ENCODE results near the gene LRRC75A. TPM values are rescaled to one million over a fixed set of nuclear protein-coding genes. Genes with fewer than 3 reads are reported as not detected.
"Not testable (repeated sequence)": the region's sequence is repeated elsewhere in the genome, so short reads cannot be mapped to it uniquely, and the experiment has no call there.

LRRC75A gene
- polyA plus RNA-seq, 1 donor from 2014 or later, result 0.53 TPM

GRCh38 chr17:16525556-16525955 is 33.6 kb upstream of the LRRC75A start:
- H4K20me1 ChIP-seq (ENCODE audit: insufficient read depth); H2AFZ ChIP-seq (ENCODE audit: low read depth, low read length); H3K4me2 ChIP-seq (ENCODE audit: low read length); H3K9ac ChIP-seq (ENCODE audit: low read length); H3K79me2 ChIP-seq (replicated peaks; ENCODE audit: insufficient read depth, low read length); H3K36me3 ChIP-seq (ENCODE audit: insufficient read depth, low read length); H3K9me2 ChIP-seq (ENCODE audit: insufficient read depth, low read length); H3K27ac ChIP-seq (ENCODE audit: low read length); H3K27me3 ChIP-seq (ENCODE audit: insufficient read depth, low read depth, low read length); H3K4me3 ChIP-seq (ENCODE audit: low read length); H3F3A ChIP-seq (ENCODE audit: insufficient read depth, low read length, poor library complexity, severe bottlenecking); H3K9me3 ChIP-seq (ENCODE audit: low read length): not testable (repeated sequence)

DNA sequence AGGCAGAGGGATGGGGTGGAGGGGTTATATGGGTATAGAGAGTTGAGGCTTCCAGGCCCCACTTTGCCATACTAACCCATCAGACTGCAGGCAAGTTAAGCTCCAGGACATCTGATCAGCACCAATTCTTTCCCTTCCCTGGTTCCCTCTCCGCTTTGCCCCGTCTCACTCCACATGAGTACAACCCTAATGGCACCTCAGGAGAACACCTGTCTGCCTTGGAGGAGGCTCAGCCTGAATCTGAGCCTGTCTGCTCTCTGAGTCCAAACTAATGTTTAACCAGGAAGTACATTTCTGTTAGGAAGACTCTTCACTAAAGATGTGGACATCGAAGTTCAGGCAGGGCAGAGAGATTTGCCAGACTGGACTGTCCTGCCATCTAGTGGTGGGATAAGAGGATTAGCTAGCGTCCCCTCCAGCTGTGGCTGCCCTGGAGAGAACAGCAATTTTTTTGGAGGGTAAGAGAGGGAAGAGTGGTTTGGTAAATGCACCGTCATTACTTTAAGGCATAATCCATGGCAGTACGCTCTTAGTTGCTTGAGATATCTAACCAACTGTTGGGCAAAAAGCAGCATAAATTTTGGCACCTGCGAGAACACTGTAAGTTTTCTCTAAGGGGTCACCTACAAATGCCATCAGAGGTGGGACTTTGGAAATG is 29.2 kb upstream of the LRRC75A start:
- no peak overlapping the region for H3K9ac ChIP-seq (ENCODE audit: low read length)
- no peaks in the 10 kb centered on the region for H3K9me2 ChIP-seq (ENCODE audit: insufficient read depth, low read length)
- no peak overlapping the region for H3K4me3 ChIP-seq (ENCODE audit: low read length)
- no peaks in the 10 kb centered on the region for H3K27me3 ChIP-seq (ENCODE audit: insufficient read depth, low read depth, low read length)
- H2AFZ ChIP-seq (ENCODE audit: low read depth, low read length), result no peak overlapping the region
- no peaks in the 10 kb centered on the region for H4K20me1 ChIP-seq (ENCODE audit: insufficient read depth)
- no peaks in the 10 kb centered on the region for H3K79me2 ChIP-seq (replicated peaks; ENCODE audit: insufficient read depth, low read length)
- no peaks in the 10 kb centered on the region for H3K36me3 ChIP-seq (ENCODE audit: insufficient read depth, low read length)
- no peak overlapping the region for H3K4me2 ChIP-seq (ENCODE audit: low read length)
- H3K27ac ChIP-seq (ENCODE audit: low read length), result no peak overlapping the region
- TF ChIP-seq, protein P1, sequence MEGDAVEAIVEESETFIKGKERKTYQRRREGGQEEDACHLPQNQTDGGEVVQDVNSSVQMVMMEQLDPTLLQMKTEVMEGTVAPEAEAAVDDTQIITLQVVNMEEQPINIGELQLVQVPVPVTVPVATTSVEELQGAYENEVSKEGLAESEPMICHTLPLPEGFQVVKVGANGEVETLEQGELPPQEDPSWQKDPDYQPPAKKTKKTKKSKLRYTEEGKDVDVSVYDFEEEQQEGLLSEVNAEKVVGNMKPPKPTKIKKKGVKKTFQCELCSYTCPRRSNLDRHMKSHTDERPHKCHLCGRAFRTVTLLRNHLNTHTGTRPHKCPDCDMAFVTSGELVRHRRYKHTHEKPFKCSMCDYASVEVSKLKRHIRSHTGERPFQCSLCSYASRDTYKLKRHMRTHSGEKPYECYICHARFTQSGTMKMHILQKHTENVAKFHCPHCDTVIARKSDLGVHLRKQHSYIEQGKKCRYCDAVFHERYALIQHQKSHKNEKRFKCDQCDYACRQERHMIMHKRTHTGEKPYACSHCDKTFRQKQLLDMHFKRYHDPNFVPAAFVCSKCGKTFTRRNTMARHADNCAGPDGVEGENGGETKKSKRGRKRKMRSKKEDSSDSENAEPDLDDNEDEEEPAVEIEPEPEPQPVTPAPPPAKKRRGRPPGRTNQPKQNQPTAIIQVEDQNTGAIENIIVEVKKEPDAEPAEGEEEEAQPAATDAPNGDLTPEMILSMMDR (IDR thresholded peaks at IDR 0.05; ENCODE audit: poor library complexity, severe bottlenecking), result peak; percentile 84
- TF ChIP-seq TAF1 (IDR thresholded peaks at IDR 0.05; ENCODE audit: low read depth), result no peak
- peak; percentile 87 for TF ChIP-seq RAD21 (conservative IDR thresholded peaks at IDR 0.05)
- TF ChIP-seq SMC3 (conservative IDR thresholded peaks at IDR 0.05; ENCODE audit: poor library complexity), result peak; percentile 83
- TF ChIP-seq EZH2 (IDR thresholded peaks at IDR 0.05; ENCODE audit: borderline replicate concordance, insufficient read depth, low read length, poor library complexity, severe bottlenecking), result no peak
- no peak for TF ChIP-seq MXI1 (conservative IDR thresholded peaks at IDR 0.05; ENCODE audit: poor library complexity, severe bottlenecking)
- no peak for TF ChIP-seq REST (IDR thresholded peaks at IDR 0.05; ENCODE audit: borderline replicate concordance)
- no peak for TF ChIP-seq EP300 (conservative IDR thresholded peaks at IDR 0.05; ENCODE audit: poor library complexity, severe bottlenecking)
- TF ChIP-seq POLR2AphosphoS5 (IDR thresholded peaks at IDR 0.05), result no peak
- H3K9me3 ChIP-seq (ENCODE audit: low read length), result no peaks in the 10 kb centered on the region
- H3F3A ChIP-seq (ENCODE audit: insufficient read depth, low read length, poor library complexity, severe bottlenecking), result no peaks in the 10 kb centered on the region
